HG03565 (cell line): ENCODE data around the gene FOXJ2.
"Not testable (repeated sequence)": the region's sequence is repeated elsewhere in the genome, so short reads cannot be mapped to it uniquely, and the experiment has no call there.

Experiments used
- ATAC-seq: cut with Tn5 transposase; IDR thresholded peaks from one replicate; pipeline ENCODE4 v1.9.1; 2021; ENCODE audit warnings: mild to moderate bottlenecking, moderate library complexity; ENCODE audit not compliant: unreplicated experiment

The FOXJ2 gene

DNA sequence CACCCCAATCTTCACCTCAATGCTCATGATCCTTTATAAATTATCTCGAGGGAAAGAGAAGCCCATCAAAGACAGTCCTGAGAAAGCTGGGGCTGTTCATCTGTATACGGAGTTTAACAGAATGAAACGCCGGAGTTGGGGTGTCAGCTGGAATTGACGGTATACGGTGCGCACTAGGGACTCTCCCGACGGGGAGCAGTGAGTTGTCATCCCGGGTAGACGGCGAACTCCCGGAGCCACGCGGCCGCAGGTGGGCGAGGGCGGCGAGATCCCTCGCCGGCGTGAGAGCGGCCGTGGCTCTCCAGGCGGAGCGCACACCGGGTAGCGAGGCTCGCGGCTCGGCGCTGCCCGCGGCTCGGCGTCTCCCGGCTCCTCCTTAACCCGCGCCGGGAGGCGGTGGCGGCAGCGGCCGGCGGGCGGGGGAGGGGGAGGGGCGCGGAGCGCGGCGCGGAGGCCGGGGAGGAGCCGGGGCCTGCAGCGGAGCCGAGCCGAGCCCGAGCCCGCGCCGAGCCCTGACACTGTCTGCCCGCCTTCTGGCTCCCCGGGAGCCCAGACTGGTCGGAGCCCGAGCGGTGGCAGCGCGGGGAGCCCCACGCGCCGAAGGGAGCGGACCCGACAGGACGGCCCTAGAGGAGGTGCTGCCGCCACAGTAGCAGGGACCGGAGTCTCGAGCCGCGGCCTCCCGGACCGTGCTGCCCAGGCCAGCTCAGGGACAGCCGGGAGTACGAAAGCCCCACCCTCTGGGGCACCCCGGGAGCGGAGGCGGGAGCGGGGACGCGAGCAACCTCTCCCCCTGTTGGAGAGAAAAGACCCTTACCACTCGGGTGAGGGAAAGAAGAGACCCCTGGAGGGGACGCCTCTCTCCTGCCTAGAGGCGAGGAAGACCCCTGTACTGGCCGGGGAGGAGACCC lies at the start of gene FOXJ2:
Gene FOXJ2, plus strand, starts transcription at position 475 of the 911 bp plus-strand sequence. CDS start 7,117 bp downstream, outside the sequence.
- ATAC-seq, result no peak

DNA sequence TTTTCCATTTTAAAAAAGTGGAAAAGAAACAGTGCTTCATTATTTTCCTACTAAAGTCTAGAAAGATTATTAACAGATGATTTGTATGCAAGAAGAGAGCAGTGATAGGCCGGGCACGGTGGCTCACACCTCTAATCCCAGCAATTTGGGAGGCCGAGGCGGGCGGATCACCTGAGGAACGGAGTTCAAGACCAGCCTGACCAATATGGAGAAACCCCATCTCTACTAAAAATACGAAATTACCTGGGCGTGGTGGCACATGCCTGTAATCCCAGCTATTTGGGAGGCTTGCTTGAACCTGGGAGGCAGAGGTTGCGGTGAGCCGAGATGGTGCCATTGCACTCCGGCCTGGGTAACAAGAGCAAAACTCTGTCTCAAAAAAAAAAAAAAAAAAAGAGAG lies 49.5 kb upstream of the FOXJ2 start:
- not testable (repeated sequence) for ATAC-seq

- ATAC-seq, result not testable (repeated sequence)
Observed at GRCh38 chr12:7983460-7983859, 49.1 kb upstream of the FOXJ2 start.

DNA sequence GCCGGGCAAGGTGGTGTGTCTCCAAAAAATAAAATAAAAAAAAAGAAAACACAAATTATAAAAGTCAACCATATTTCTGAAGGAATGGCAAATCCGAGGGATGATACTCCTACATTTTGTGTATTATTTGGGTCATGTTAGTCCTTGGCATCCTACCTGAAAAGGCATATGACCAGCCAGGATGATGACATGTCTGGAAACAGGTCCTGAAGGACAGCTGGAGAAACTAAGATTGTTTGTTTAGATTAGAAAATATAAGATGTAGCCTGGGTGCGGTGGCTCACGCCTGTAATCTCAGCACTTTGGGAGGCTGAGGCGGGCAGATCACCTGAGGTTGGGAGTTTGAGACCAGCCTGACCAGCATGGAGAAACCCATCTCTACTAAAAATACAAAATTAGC lies 47.6 kb upstream of the FOXJ2 start:
- ATAC-seq, result no peak

DNA sequence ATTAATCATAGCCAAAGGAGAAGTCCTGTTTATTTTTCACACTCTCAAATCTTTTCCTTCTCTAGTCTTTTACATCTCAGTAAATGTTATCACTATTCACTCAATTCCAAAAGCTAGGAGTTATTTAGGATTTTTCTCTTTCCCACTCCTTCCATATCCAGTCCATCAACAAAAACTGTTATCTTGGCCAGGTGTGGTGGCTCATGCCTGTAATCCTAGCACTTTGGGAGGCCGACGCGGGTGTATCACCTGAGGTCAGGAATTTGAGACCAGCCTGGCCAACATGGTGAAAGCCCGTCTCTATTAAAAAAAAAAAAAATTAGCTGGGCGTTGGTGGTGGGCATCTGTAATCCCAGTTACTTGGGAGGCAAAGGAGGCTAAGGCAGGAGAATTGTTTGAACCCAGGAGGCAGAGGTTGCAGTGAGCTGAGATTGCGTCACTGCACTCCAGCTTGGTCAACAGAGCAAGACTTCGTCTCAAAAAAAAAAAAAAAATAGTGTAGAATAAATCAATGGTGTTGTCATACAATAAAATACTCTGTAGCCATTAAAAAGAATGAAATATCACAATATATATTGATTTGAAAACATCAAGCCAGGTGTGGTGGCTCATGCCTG lies 46.6 kb upstream of the FOXJ2 start:
- no peak for ATAC-seq

- peak; percentile 53 for ATAC-seq
Observed at GRCh38 chr12:7989827-7990491, 42.6 kb upstream of the FOXJ2 start.

- ATAC-seq, result no peak
Observed at GRCh38 chr12:7991535-7991934, 41.0 kb upstream of the FOXJ2 start.

DNA sequence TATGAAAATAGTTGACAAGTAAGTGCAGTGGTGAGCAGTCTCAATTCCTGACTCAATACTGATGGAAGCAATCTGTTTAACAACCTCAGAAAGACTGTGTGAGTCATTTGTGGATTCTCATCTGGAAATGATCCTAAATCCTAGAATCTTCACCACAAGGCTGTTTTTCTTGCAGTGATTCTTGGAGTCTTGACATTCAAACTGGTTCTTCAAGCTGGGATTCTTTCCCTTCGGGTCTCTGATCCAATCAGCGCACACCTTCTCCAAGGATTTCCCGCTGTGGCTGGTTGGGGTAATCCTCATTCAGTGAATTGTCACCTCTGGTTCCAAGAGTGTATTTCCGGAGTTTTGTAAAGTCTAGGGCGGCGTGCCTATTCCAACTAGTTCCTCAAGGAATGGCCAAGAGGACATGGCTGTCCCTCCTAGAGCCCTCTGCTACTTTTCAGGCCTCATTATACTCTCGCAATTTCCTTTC lies 37.7 kb upstream of the FOXJ2 start:
- no peak for ATAC-seq

DNA sequence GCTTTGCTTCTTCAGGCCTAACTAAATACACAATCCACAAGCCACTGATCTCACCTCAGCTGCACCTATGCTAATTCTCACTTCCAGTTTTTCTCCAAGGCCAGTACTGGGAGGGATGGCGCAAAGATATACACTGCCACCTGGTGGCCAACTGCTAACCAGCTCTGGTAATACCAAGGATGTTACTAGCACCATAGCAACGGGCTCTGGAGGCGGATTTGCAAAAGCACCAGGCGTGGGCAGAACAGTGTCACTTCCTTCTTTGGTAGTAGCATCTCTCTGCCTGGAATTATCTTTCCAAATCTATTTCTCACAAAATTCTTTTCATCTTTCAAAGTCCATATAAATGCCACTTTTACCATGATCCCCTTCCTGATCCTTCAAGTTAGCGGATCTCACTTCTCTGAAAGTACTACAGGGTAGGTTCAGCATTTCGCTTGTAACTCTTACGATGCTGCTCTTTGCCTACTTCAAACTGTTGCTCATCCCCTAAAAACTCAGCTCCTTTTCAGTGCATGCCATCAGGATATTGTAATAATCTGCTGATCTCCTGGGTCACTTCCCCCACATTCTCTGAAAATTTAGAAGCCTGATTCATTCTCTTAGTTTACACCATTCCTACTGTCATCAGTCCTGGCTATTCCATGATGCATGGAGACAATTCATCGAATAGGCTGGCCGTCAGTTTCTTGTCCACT lies 37.1 kb upstream of the FOXJ2 start:
- peak; percentile 97 for ATAC-seq

GRCh38 chr12:8000827-8001226 lies 31.7 kb upstream of the FOXJ2 start:
- not testable (repeated sequence) for ATAC-seq

DNA sequence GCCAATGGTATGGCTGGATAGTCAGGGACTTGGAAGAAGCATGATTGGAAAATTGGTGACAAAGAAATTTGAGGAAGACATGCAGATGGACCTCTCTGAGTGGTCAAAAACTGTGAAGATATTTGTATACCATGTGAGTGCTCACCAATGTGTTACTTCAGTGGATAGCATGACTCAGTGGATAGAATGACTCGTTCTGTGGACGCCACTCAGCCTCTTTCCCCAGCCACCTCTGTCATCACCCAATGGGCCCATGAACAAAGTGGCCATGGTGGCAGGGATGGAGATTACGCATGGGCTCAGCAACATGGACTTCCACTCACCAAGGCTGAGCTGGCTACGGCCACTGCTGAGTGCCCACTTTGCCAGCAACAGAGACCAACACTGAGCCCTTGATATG lies 31.0 kb upstream of the FOXJ2 start:
- not testable (repeated sequence) for ATAC-seq

GRCh38 chr12:8004897-8005296 lies 27.6 kb upstream of the FOXJ2 start:
- not testable (repeated sequence) for ATAC-seq

GRCh38 chr12:8011331-8011730 lies 21.2 kb upstream of the FOXJ2 start:
- ATAC-seq, result no peak

- ATAC-seq, result no peak
Observed at GRCh38 chr12:8012651-8013309, 19.7 kb upstream of the FOXJ2 start.

- no peak for ATAC-seq
Observed at GRCh38 chr12:8014836-8015235, 17.7 kb upstream of the FOXJ2 start.

DNA sequence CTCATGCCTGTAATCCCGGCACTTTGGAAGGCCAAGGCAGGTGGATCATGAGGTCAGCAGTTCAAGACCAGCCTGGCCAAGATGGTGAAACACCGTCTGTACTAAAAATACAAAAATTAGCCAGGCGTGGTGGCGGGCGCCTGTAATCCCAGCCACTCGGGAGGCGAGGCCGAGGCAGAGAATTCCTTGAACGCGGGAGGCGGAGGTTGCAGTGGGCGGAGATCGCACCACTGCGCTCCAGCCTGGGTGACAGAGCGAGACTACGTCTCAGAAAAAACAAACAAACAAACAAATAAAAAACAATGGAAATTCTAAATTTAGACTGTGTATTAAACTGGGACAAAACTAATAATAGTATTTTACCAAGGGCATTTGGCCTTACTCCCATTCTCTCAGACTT lies 14.3 kb upstream of the FOXJ2 start:
- ATAC-seq, result not testable (repeated sequence)

GRCh38 chr12:8018666-8019581 lies 13.6 kb upstream of the FOXJ2 start:
- ATAC-seq, result no peak

DNA sequence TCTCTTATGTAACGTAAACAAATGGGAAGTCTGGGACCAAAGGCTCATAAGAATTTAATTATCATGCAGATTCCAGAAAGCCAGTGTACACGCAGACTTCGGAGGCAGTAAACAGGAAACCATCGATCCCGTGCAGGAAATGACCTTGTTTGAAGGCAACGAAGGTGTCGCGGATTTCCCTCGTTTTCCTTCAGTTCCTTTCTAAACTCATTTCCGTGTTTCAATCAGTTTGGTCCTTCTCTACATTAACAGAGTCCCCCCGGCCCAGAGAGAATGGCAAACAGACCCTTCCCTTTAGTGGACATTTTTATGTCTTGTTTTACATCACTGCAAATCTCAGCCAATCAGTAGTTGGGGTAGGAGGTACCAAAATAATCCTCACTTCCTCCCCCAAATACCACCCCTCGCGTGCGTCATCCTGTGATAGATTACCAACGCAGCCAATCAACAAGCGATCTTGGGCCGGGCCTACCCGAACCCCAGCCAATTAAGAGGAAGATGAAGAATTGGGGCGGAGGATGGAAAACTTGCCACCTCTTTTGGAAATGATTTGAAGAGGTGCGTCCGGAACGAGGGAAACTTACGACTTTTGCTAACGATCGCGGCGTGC lies 6.1 kb upstream of the FOXJ2 start:
- peak; percentile 94 for ATAC-seq

DNA sequence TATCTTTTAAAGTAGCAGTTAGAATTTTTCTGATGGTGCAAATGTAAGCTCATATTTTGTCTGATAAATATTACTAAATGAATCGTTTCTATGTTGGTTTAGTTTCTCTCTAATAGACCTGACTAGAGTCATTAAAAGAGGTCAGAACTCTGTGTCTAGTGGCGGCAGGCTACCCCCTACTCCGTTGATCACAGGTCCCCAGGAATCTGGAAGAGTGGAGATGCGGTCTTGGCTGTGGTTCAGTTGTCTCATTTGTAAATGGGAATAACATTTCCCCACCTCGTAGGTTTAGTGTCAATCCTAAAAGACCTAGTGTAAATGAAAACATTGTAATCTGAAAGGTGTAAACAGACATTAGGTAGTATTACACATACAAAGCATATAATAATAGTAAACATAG lies 4.7 kb upstream of the FOXJ2 start:
- no peak for ATAC-seq
